Thyroid gland (tissue), 4 donors: Measurements from ENCODE around the gene KRTAP19-6. TPM values are rescaled to one million over a fixed set of nuclear protein-coding genes. Genes with fewer than 3 reads are reported as not detected.

Experiments
- DNase-seq, 2 donors: peaks; one replicate each; pipeline ENCODE4 v3.0.0-alpha.2; 2019
- H3K27ac ChIP-seq, 3 donors: fragments of 200-600 bp; sonication (generic); 1 replicate in 2 of 3; 2 replicates in 1 of 3; pipeline ENCODE4 v1.5.1; 2016 to 2019; ENCODE audit warnings: mild to moderate bottlenecking in 1 of 3, moderate library complexity in 1 of 3
- H3K27me3 ChIP-seq: fragments of 200-600 bp; sonication (generic); one replicate; pipeline ENCODE4 v1.5.1; 2019
- H3K36me3 ChIP-seq, 2 donors: fragments of 200-600 bp; sonication (generic); one replicate each; pipeline ENCODE4 v1.5.1; 2016 to 2019
- H3K4me1 ChIP-seq, 2 donors: fragments of 200-600 bp; sonication (generic); one replicate each; pipeline ENCODE4 v1.5.1; 2017 to 2019
- H3K4me3 ChIP-seq, 3 donors: fragments of 200-600 bp; sonication (generic); replicated peaks in 1 of 3; 1 replicate in 2 of 3; 2 replicates in 1 of 3; pipeline ENCODE4 v1.5.1; 2016; ENCODE audit warnings: mild to moderate bottlenecking in 1 of 3
- H3K9me3 ChIP-seq: fragments of 200-600 bp; sonication (generic); one replicate; pipeline ENCODE4 v1.5.1; 2017
- POLR2A ChIP-seq, 2 donors: fragments of 450-650 bp; IDR thresholded peaks; one replicate each; pipeline ENCODE4 v1.6.1; 2017; ENCODE audit warnings: antibody characterized with exemption in 2 of 2, mild to moderate bottlenecking in 2 of 2, moderate library complexity in 1 of 2
- WGBS, 2 donors: methylation state at CpG; one replicate each; pipeline ENCODE4 v1.1.5; 2017; 5-methylcytosine and 5-hydroxymethylcytosine counted together
- intact Hi-C: fragments of 100-400 bp; cut with DNase I; formaldehyde crosslinking; loops from one replicate; pipeline ENCODE4 v1.15.1; 2023
- total RNA-seq, 4 donors: library from RNA; depleted of rRNA; stranded (reverse); fragments of >200 nt; gene quantifications; one replicate each; pipeline ENCODE4 v1.2.3, GENCODE V29; 2016
- TF ChIP-seq, protein P1 (sequence below), 6 experiments: fragments of 200-600 bp in 3 of 6; fragments of 450-650 bp in 3 of 6; sonication (generic) in 3 of 6; IDR thresholded peaks; one replicate each; pipeline ENCODE4 v1.5.1; 2016 to 2019; ENCODE audit warnings: antibody characterized with exemption in 6 of 6, mild to moderate bottlenecking in 2 of 6, inconsistent platforms in 1 of 6, moderate library complexity in 1 of 6

The KRTAP19-6 gene
- total RNA-seq, 4 donors from 2014 or later = not detected

DNA sequence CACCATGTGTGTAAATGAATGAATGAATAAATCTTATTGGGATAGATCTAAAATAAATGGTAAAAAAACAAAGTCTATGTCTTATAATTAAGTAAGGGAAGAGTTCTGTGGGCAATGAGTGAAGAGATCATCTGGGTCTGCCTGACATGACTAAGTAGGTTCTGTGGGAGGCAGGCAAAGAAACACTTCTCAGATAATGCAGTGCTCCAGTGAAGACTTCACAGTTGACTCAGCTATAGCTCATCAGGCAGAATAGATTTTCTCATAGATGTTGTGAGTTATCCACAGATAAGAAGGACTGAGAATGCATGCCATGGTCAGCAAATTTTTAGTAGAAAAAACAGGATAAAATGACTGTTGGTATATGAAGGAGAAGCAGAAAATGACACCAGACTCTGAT, 36.1 kb upstream of the KRTAP19-6 start:
- Histone ChIP-seq H3K4me3 (no peak overlapping the region), H3K27me3 (no peaks in the 10 kb centered on the region), H3K9me3 (no peaks in the 10 kb centered on the region), H3K27ac (no peak overlapping the region), H3K36me3 (no peaks in the 10 kb centered on the region), H3K4me1 (no peaks in the 10 kb centered on the region)
- intact Hi-C loops = no loop called here
- DNase-seq = no peak
- TF ChIP-seq, protein P1, sequence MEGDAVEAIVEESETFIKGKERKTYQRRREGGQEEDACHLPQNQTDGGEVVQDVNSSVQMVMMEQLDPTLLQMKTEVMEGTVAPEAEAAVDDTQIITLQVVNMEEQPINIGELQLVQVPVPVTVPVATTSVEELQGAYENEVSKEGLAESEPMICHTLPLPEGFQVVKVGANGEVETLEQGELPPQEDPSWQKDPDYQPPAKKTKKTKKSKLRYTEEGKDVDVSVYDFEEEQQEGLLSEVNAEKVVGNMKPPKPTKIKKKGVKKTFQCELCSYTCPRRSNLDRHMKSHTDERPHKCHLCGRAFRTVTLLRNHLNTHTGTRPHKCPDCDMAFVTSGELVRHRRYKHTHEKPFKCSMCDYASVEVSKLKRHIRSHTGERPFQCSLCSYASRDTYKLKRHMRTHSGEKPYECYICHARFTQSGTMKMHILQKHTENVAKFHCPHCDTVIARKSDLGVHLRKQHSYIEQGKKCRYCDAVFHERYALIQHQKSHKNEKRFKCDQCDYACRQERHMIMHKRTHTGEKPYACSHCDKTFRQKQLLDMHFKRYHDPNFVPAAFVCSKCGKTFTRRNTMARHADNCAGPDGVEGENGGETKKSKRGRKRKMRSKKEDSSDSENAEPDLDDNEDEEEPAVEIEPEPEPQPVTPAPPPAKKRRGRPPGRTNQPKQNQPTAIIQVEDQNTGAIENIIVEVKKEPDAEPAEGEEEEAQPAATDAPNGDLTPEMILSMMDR (IDR thresholded peaks at IDR 0.05) = no peak
- TF ChIP-seq POLR2A (IDR thresholded peaks at IDR 0.05) = no peak

DNA sequence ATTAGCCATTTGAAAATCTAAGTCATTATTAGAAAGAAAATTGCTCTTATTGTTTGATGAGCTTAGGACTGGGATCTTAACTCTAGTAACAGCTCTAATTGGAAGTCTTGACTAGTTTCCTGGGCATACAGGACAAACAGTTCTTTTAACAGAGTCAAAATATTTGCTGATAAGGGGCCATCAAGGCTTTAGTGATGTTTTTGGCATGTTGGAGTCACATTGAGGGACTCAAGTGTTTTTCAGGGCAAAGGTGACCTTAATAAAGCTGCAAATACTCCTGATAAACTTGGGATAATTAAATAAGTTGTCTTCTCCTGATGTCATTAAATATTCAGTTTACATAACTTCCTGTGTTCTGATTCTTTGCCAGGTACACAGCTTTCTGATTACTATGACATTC, 26.0 kb upstream of the KRTAP19-6 start:
- Histone ChIP-seq H3K27ac (no peak overlapping the region), H3K4me1 (no peaks in the 10 kb centered on the region), H3K27me3 (no peaks in the 10 kb centered on the region), H3K4me3 (no peak overlapping the region), H3K36me3 (no peaks in the 10 kb centered on the region), H3K9me3 (no peaks in the 10 kb centered on the region)
- intact Hi-C loops = no loop called here
- no peak for TF ChIP-seq POLR2A (IDR thresholded peaks at IDR 0.05)
- TF ChIP-seq, protein P1 (IDR thresholded peaks at IDR 0.05) = no peak
- no peak for DNase-seq

DNA sequence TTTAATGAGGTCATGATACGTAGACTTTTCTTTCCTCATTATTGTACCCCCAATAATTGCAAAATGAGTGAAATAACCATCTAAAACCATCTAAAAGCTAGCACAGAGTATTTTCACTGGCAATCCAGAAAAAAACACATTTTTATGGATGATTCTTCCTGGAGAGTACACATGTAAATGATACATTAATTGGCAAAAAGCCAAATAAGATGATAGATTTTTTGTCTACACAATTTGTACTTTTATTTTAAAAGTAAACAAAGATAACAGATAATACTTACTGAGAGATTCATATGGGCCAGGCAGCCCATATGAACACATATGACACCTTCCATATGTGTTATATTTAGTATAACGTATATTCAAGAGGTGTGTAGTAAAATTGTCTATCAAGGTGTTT, 22.0 kb upstream of the KRTAP19-6 start:
- 90 to 91% methylated on average over 2 of the region's 2 CpGs for WGBS, 2 donors
- no peaks in the 10 kb centered on the region for H3K9me3 ChIP-seq
- TF ChIP-seq, protein P1 (IDR thresholded peaks at IDR 0.05) = no peak
- no peak for TF ChIP-seq POLR2A (IDR thresholded peaks at IDR 0.05)
- H3K36me3 ChIP-seq = no peaks in the 10 kb centered on the region
- intact Hi-C loops = no loop called here
- H3K27ac ChIP-seq = no peak overlapping the region
- no peaks in the 10 kb centered on the region for H3K4me1 ChIP-seq
- no peak overlapping the region for H3K4me3 ChIP-seq
- DNase-seq = no peak
- H3K27me3 ChIP-seq = no peaks in the 10 kb centered on the region

DNA sequence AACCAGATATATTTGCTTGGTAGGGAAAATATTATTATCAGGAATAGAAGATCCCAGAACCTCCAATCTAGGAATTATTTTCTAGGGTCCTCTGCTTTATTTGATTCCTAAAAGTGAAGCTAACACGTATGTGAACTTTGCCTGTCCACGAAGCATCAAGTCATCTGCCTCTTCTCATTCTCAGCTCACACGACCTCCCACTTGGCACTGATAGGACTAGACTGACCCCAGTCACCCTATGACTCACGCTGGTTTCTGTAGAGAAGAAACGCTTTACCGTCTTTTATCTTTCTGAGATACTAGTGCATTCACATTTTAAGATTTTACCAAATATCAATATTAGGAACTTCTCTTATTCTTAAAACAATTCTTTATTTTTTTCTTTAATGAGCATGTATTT, 21.4 kb upstream of the KRTAP19-6 start:
- Histone ChIP-seq H3K9me3 (no peaks in the 10 kb centered on the region), H3K4me3 (no peak overlapping the region), H3K27ac (no peak overlapping the region), H3K27me3 (no peaks in the 10 kb centered on the region), H3K36me3 (no peaks in the 10 kb centered on the region), H3K4me1 (no peaks in the 10 kb centered on the region)
- no peak for DNase-seq
- intact Hi-C loops = no loop called here
- TF ChIP-seq, protein P1 (IDR thresholded peaks at IDR 0.05) = no peak
- TF ChIP-seq POLR2A (IDR thresholded peaks at IDR 0.05) = no peak
- WGBS, 2 donors = 70 to 72% methylated on average over 6 of the region's 6 CpGs

DNA sequence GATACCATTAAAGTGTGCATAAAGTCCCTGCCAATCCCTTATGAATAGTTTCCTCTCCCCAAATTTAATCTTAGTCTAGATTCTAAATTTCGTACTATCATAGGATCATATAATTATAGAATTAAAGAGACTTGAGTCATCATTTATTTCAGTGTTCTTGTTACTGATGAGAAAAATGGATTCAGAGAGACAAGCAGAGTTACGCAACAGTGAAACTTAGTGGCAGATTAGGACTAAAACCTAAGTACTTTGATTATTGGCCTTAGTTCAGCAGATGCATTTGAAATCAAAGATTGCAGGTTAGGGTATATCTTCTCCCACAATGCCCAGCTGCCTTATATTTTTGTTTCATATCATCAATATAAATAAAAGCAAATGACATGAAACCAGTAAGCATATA, 20.3 kb upstream of the KRTAP19-6 start:
- intact Hi-C loops = no loop called here
- H3K27ac ChIP-seq = no peak overlapping the region
- H3K4me1 ChIP-seq = no peaks in the 10 kb centered on the region
- DNase-seq = no peak
- H3K4me3 ChIP-seq = no peak overlapping the region
- no peak for TF ChIP-seq POLR2A (IDR thresholded peaks at IDR 0.05)
- TF ChIP-seq, protein P1 (IDR thresholded peaks at IDR 0.05) = no peak
- no peaks in the 10 kb centered on the region for H3K27me3 ChIP-seq
- 85 to 88% methylated on average over 2 of the region's 2 CpGs for WGBS, 2 donors
- H3K9me3 ChIP-seq = no peaks in the 10 kb centered on the region
- no peaks in the 10 kb centered on the region for H3K36me3 ChIP-seq
